ENCODE results near the gene PRLR.

PRLR gene

DNA sequence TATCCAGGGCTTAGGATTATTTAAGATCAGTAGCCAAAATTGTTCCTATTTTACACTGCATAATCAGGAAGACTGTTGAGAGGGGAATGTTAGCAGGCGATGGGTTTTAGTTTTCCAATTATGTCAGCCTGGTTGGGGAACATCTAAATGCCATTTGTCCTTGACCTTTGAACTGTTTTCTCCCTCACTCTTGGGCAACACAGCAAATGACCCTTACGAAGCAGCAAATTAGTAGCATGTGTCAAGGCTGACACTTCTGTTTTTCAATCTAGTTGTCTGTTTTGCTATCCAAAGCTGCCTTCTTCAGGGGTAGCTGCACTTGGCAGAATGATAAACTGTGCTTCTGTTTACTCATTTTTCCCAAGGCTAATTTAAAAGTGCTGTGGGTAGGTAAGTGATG lies 104.5 kb downstream of the PRLR start:
- TF ChIP-seq CSDC2 (CRISPR knock-in tag; IDR thresholded peaks at IDR 0.05) (no peak), ZFP3 (CRISPR knock-in tag; IDR thresholded peaks at IDR 0.05) (no peak), SNAI2 (CRISPR knock-in tag; IDR thresholded peaks at IDR 0.05) (no peak), ZNF565 (CRISPR knock-in tag; conservative IDR thresholded peaks at IDR 0.05; ENCODE audit: low read depth) (no peak), PPARA (CRISPR knock-in tag; IDR thresholded peaks at IDR 0.05; ENCODE audit: borderline replicate concordance) (no peak), ZFP30 (CRISPR knock-in tag; IDR thresholded peaks at IDR 0.05) (no peak)
- ATAC-seq = no peak

DNA sequence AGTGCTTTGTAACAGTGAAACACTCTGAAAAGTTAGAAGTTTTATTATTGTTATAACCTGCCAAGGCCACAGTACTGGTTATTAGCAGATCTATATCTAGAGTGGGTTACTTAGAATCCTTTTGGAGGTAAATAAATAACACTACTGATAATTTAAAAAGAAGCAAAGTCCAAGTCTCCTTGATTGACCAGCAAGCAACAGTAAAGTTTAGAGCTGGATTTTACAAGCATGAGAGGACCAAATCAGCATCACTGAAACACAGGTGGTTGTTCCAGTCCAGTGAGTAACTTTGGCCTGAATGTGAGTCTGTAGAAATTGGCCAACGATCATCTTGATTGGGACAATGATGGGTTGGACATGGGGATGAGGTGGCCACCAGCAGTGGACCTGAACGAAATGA lies 105.4 kb downstream of the PRLR start:
- TF ChIP-seq PPARA (CRISPR knock-in tag; IDR thresholded peaks at IDR 0.05; ENCODE audit: borderline replicate concordance) (no peak), SNAI2 (CRISPR knock-in tag; IDR thresholded peaks at IDR 0.05) (no peak), ARNTL (CRISPR knock-in tag; IDR thresholded peaks at IDR 0.05; ENCODE audit: borderline replicate concordance, low read depth) (no peak), ESRRG (CRISPR knock-in tag; IDR thresholded peaks at IDR 0.05) (no peak), ZFP3 (CRISPR knock-in tag; IDR thresholded peaks at IDR 0.05) (no peak), ZFP30 (CRISPR knock-in tag; IDR thresholded peaks at IDR 0.05) (no peak), TCF4 (CRISPR knock-in tag; IDR thresholded peaks at IDR 0.05; ENCODE audit: borderline replicate concordance) (no peak), ZNF565 (CRISPR knock-in tag; conservative IDR thresholded peaks at IDR 0.05; ENCODE audit: low read depth) (no peak), ZNF70 (CRISPR knock-in tag; IDR thresholded peaks at IDR 0.05) (no peak)
- TF ChIP-seq, protein P1, sequence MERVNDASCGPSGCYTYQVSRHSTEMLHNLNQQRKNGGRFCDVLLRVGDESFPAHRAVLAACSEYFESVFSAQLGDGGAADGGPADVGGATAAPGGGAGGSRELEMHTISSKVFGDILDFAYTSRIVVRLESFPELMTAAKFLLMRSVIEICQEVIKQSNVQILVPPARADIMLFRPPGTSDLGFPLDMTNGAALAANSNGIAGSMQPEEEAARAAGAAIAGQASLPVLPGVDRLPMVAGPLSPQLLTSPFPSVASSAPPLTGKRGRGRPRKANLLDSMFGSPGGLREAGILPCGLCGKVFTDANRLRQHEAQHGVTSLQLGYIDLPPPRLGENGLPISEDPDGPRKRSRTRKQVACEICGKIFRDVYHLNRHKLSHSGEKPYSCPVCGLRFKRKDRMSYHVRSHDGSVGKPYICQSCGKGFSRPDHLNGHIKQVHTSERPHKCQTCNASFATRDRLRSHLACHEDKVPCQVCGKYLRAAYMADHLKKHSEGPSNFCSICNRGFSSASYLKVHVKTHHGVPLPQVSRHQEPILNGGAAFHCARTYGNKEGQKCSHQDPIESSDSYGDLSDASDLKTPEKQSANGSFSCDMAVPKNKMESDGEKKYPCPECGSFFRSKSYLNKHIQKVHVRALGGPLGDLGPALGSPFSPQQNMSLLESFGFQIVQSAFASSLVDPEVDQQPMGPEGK (CRISPR knock-in tag; IDR thresholded peaks at IDR 0.05; ENCODE audit: borderline replicate concordance) = no peak
- TF ChIP-seq, protein P2, sequence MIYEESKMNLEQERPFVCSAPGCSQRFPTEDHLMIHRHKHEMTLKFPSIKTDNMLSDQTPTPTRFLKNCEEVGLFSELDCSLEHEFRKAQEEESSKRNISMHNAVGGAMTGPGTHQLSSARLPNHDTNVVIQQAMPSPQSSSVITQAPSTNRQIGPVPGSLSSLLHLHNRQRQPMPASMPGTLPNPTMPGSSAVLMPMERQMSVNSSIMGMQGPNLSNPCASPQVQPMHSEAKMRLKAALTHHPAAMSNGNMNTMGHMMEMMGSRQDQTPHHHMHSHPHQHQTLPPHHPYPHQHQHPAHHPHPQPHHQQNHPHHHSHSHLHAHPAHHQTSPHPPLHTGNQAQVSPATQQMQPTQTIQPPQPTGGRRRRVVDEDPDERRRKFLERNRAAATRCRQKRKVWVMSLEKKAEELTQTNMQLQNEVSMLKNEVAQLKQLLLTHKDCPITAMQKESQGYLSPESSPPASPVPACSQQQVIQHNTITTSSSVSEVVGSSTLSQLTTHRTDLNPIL (CRISPR knock-in tag; IDR thresholded peaks at IDR 0.05; ENCODE audit: low read depth) = no peak
- no peak for ATAC-seq

DNA sequence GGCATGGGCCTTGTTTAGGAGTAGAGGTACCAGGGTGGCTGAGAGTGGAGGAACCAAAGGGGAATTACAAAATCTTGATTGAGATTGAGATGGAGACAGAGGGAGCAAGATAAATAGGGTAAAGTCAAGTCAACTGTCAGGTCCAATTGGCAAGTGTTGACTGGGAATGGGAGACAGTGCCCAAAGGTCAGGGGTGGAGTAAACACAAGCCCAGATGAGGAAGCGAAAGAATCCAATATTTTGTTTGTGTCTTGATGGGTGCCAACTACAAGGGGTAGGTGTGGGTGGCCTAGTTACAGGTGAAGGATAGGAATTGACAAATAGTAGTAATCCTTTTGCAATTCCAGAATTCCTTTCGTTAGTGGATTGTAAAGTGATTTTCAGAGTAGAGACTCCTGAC lies 107.5 kb downstream of the PRLR start:
- TF ChIP-seq, protein P2 (CRISPR knock-in tag; IDR thresholded peaks at IDR 0.05; ENCODE audit: low read depth) = no peak
- no peak for TF ChIP-seq PPARA (CRISPR knock-in tag; IDR thresholded peaks at IDR 0.05; ENCODE audit: borderline replicate concordance)
- TF ChIP-seq ZNF565 (CRISPR knock-in tag; conservative IDR thresholded peaks at IDR 0.05; ENCODE audit: low read depth) = no peak
- TF ChIP-seq, protein P3, sequence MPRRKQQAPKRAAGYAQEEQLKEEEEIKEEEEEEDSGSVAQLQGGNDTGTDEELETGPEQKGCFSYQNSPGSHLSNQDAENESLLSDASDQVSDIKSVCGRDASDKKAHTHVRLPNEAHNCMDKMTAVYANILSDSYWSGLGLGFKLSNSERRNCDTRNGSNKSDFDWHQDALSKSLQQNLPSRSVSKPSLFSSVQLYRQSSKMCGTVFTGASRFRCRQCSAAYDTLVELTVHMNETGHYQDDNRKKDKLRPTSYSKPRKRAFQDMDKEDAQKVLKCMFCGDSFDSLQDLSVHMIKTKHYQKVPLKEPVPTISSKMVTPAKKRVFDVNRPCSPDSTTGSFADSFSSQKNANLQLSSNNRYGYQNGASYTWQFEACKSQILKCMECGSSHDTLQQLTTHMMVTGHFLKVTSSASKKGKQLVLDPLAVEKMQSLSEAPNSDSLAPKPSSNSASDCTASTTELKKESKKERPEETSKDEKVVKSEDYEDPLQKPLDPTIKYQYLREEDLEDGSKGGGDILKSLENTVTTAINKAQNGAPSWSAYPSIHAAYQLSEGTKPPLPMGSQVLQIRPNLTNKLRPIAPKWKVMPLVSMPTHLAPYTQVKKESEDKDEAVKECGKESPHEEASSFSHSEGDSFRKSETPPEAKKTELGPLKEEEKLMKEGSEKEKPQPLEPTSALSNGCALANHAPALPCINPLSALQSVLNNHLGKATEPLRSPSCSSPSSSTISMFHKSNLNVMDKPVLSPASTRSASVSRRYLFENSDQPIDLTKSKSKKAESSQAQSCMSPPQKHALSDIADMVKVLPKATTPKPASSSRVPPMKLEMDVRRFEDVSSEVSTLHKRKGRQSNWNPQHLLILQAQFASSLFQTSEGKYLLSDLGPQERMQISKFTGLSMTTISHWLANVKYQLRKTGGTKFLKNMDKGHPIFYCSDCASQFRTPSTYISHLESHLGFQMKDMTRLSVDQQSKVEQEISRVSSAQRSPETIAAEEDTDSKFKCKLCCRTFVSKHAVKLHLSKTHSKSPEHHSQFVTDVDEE (CRISPR knock-in tag; IDR thresholded peaks at IDR 0.05) = no peak
- TF ChIP-seq, protein P4, sequence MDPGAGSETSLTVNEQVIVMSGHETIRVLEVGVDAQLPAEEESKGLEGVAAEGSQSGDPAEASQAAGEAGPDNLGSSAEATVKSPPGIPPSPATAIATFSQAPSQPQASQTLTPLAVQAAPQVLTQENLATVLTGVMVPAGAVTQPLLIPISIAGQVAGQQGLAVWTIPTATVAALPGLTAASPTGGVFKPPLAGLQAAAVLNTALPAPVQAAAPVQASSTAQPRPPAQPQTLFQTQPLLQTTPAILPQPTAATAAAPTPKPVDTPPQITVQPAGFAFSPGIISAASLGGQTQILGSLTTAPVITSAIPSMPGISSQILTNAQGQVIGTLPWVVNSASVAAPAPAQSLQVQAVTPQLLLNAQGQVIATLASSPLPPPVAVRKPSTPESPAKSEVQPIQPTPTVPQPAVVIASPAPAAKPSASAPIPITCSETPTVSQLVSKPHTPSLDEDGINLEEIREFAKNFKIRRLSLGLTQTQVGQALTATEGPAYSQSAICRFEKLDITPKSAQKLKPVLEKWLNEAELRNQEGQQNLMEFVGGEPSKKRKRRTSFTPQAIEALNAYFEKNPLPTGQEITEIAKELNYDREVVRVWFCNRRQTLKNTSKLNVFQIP (CRISPR knock-in tag; IDR thresholded peaks at IDR 0.05; ENCODE audit: borderline replicate concordance, low read depth) = no peak
- no peak for TF ChIP-seq ZC3H10 (CRISPR knock-in tag; IDR thresholded peaks at IDR 0.05)
- ATAC-seq = no peak

DNA sequence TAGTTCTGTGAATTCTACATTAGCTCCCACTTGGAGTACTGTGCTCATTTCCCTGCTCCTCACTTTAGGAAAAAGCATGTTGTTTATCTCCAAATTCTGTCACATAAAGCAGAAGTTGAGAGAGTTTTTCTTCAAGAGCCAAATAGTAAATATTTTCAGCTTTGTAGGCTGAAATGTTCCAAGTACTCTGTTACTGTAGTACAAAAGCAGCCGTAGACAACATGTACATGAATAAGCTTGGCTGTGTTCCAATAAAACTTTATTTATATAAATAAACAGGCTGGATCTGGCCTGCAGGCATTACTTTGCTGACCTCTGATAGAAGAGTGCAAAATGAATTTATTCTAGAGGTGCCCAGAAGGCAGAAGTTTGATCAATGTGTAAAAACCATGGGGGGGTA lies 109.6 kb downstream of the PRLR start:
- no peak for ATAC-seq
- TF ChIP-seq, protein P3 (CRISPR knock-in tag; IDR thresholded peaks at IDR 0.05) = no peak
- TF ChIP-seq, protein P2 (CRISPR knock-in tag; IDR thresholded peaks at IDR 0.05; ENCODE audit: low read depth) = no peak
- no peak for TF ChIP-seq OSR1 (CRISPR knock-in tag; IDR thresholded peaks at IDR 0.05)
- TF ChIP-seq SNAI2 (CRISPR knock-in tag; IDR thresholded peaks at IDR 0.05) = no peak

Data from SK-N-SH treated with all-trans-retinoic acid at 6 μM for 48 hours (cell line).